GM12878 (cell line): ENCODE measurements around the gene ST3GAL5. TPM values are rescaled to one million over a fixed set of nuclear protein-coding genes. Genes with fewer than 3 reads are reported as not detected.

Experiments
- BCLAF1 ChIP-seq: fragments of 450-650 bp; IDR thresholded peaks from 2 replicates; pipeline ENCODE4 v1.6.1; 2017; ENCODE audit warnings: antibody characterized with exemption, mild to moderate bottlenecking, moderate library complexity
- CEBPZ ChIP-seq: fragments of 150-350 bp; IDR thresholded peaks from 2 replicates; pipeline ENCODE4 v1.6.1; 2016; ENCODE audit warnings: low read depth, low read length
- CTCF ChIP-seq, 3 experiments: IDR thresholded peaks in 2 of 3; conservative IDR thresholded peaks in 1 of 3; 2 replicates each; pipeline ENCODE4 v1.5.1; 2011; ENCODE audit warnings: low read depth in 3 of 3, low read length in 3 of 3, mild to moderate bottlenecking in 3 of 3, control low read depth in 2 of 3, moderate library complexity in 2 of 3, inconsistent platforms in 1 of 3, mixed read lengths in 1 of 3; ENCODE audit not compliant: control insufficient read depth in 2 of 3, insufficient read depth in 1 of 3; ENCODE audit errors: extremely low read depth in 1 of 3
- EP300 ChIP-seq, 2 experiments: fragments of 150-350 bp in 1 of 2; IDR thresholded peaks; 2 replicates each; pipeline ENCODE4 v1.6.1; 2011 to 2012; ENCODE audit warnings: low read depth in 2 of 2, low read length in 2 of 2, borderline replicate concordance in 1 of 2, improper control_type of control experiment in 1 of 2, inconsistent platforms in 1 of 2; ENCODE audit not compliant: control insufficient read depth in 1 of 2
- EZH2 ChIP-seq: IDR thresholded peaks from 2 replicates; pipeline ENCODE4 v1.6.1; 2012; ENCODE audit warnings: low read depth, mild to moderate bottlenecking, control low read depth, inconsistent platforms, low read length, borderline replicate concordance; ENCODE audit not compliant: control insufficient read depth
- FOS ChIP-seq: IDR thresholded peaks from 3 replicates; pipeline ENCODE4 v1.6.1; 2011; ENCODE audit warnings: borderline replicate concordance; ENCODE audit not compliant: insufficient read length; ENCODE audit errors: extremely low read depth
- IRF4 ChIP-seq: IDR thresholded peaks from 2 replicates; pipeline ENCODE4 v1.6.1; 2011; ENCODE audit warnings: low read depth, low read length
- MEF2A ChIP-seq: IDR thresholded peaks from 2 replicates; pipeline ENCODE4 v1.6.1; 2011; ENCODE audit warnings: low read depth, mild to moderate bottlenecking, low read length, moderate library complexity; ENCODE audit not compliant: insufficient read depth
- MTA2 ChIP-seq: fragments of 450-650 bp; IDR thresholded peaks from 2 replicates; pipeline ENCODE4 v1.6.1; 2016; ENCODE audit warnings: low read depth, mild to moderate bottlenecking, moderate library complexity
- MXI1 ChIP-seq: fragments of 150-350 bp; IDR thresholded peaks from 2 replicates; pipeline ENCODE4 v1.6.1; 2011; ENCODE audit warnings: low read depth, mild to moderate bottlenecking, inconsistent platforms, low read length, improper control_type of control experiment
- NBN ChIP-seq: fragments of 450-650 bp; IDR thresholded peaks from 2 replicates; pipeline ENCODE4 v1.6.1; 2016
- NFIC ChIP-seq: IDR thresholded peaks from 2 replicates; pipeline ENCODE4 v1.6.1; 2012; ENCODE audit warnings: low read depth, mild to moderate bottlenecking, inconsistent platforms, low read length, moderate library complexity
- NR2F1 ChIP-seq: fragments of 450-650 bp; conservative IDR thresholded peaks from 2 replicates; pipeline ENCODE4 v1.6.1; 2017; ENCODE audit warnings: mild to moderate bottlenecking
- PAX8 ChIP-seq: fragments of 450-650 bp; IDR thresholded peaks from 2 replicates; pipeline ENCODE4 v1.6.1; 2017; ENCODE audit warnings: mild to moderate bottlenecking, moderate library complexity
- PBX3 ChIP-seq: IDR thresholded peaks from 2 replicates; pipeline ENCODE4 v1.6.1; 2011; ENCODE audit warnings: mild to moderate bottlenecking, low read depth, low read length, moderate library complexity; ENCODE audit not compliant: insufficient replicate concordance
- PML ChIP-seq: IDR thresholded peaks from 2 replicates; pipeline ENCODE4 v1.6.1; 2012; ENCODE audit warnings: low read length, inconsistent platforms
- POLR2AphosphoS2 ChIP-seq: IDR thresholded peaks from 2 replicates; pipeline ENCODE4 v1.6.1; 2011; ENCODE audit warnings: low read depth, mild to moderate bottlenecking, low read length, improper control_type of control experiment, moderate library complexity
- SIN3A ChIP-seq: IDR thresholded peaks from 2 replicates; pipeline ENCODE4 v1.6.1; 2012; ENCODE audit warnings: low read depth, low read length, improper control_type of control experiment
- TCF7 ChIP-seq: IDR thresholded peaks from 2 replicates; pipeline ENCODE4 v1.6.1; 2014; ENCODE audit warnings: antibody characterized with exemption, borderline replicate concordance
- ZNF274 ChIP-seq: IDR thresholded peaks from one replicate; pipeline ENCODE4 v1.8.0; 2011; ENCODE audit not compliant: insufficient read length, insufficient read depth
- polyA plus RNA-seq, 11 experiments: library from polyadenylated mRNA; depleted of rRNA in 4 of 11; unstranded in 6 of 11; stranded (reverse) in 5 of 11; fragments of >200 nt; fragmentation: Nextera tagmentation in 4 of 11; fragmentation: Illumina TruSeq in 1 of 11; extraction: Ambion mirVana in 4 of 11; extraction: Trizol in 1 of 11; gene quantifications; 1 replicate in 1 of 11; 2 replicates in 10 of 11; pipeline versions ENCODE4 v1.2.1 to v1.2.3, GENCODE V29; 2011 to 2016; ENCODE audit warnings: inconsistent platforms in 2 of 11, missing spikeins in 2 of 11, low read depth in 1 of 11
- total RNA-seq, 4 experiments: library from RNA; depleted of rRNA in 3 of 4; stranded (reverse); fragments of >200 nt in 3 of 4; fragmentation: Illumina TruSeq in 1 of 4; extraction: Trizol in 1 of 4; gene quantifications; 2 replicates each; pipeline versions ENCODE4 v1.2.1 to v1.2.3, GENCODE V29; 2013 to 2021

ST3GAL5 gene
- total and polyA plus RNA-seq, 10 of the 15 experiments (the other 5 are each of a cell fraction or from before 2014, with no cell fraction given): 5.2 to 60.9 (median 10.2) TPM

- TF ChIP-seq BCLAF1 (no peak), MXI1 (no peak), PML (no peak), EZH2 (no peak), TCF7 (no peak), NR2F1 (0 out of 2 replicates have a peak, but pooled peaks have one; percentile 25), MEF2A (no peak), POLR2AphosphoS2 (no peak), PAX8 (no peak), SIN3A (no peak), PBX3 (no peak), FOS (no peak), ZNF274 (no peak), CEBPZ (no peak), NBN (peak; percentile 60; the same call in 1 of the 2 replicates), IRF4 (0 out of 2 replicates have a peak, but pooled peaks have one; percentile 19), MTA2 (peak; percentile 15; the same call in 1 of the 2 replicates), EP300 (IDR thresholded peaks at IDR 0.05; ENCODE audit: borderline replicate concordance in 1 of 2, control insufficient read depth in 1 of 2, low read depth in 2 of 2, low read length in 2 of 2) (no peak), CTCF (IDR thresholded peaks at IDR 0.05 in 2 of 3, conservative IDR thresholded peaks at IDR 0.05 in 1 of 3; ENCODE audit: control insufficient read depth in 2 of 3, extremely low read depth in 1 of 3, insufficient read depth in 1 of 3, low read depth in 3 of 3, low read length in 3 of 3) (peak; percentile 77 to 89 (median 88); a peak in 5 of 6 replicates), NFIC (no peak)
These were observed 61.6 kb downstream of the ST3GAL5 start (continued) for GRCh38 chr2:85826990-85827878.
